CD4-positive, alpha-beta T cell (primary cell): ENCODE measurements around the gene ENOX1. TPM values are rescaled to one million over a fixed set of nuclear protein-coding genes. Genes with fewer than 3 reads are reported as not detected.

Experiments used
- ATAC-seq: fragments of 200-7000 bp; cut with Tn5 transposase; one replicate; pipeline ENCODE4 v1.10.0; 2022; ENCODE audit warnings: mild to moderate bottlenecking; ENCODE audit not compliant: poor library complexity
- CTCF ChIA-PET: fragments of 350-600 bp; sonication (Branson Sonifier 250); formaldehyde crosslinking; loops from one replicate; lab custom pipeline; 2021; ENCODE audit warnings: antibody characterized with exemption, inconsistent platforms; lab: Charles Lee
- POLR2A ChIA-PET: fragments of 350-600 bp; sonication (Branson Sonifier 250); formaldehyde crosslinking; loops from one replicate; lab custom pipeline; 2021; ENCODE audit warnings: antibody characterized with exemption, inconsistent platforms; lab: Charles Lee
- DNase-seq, 14 experiments: peaks; one replicate each; pipeline ENCODE4 v3.0.0-alpha.2; 2013 to 2020; ENCODE audit warnings: mixed read lengths in 2 of 14
- H3K27ac ChIP-seq, 2 donors: one replicate each; pipeline versions ENCODE4 v1.5.1 to v1.7.0; 2013; ENCODE audit warnings: low read length in 2 of 2, low read depth in 1 of 2, mild to moderate bottlenecking in 1 of 2
- H3K27me3 ChIP-seq, 2 experiments: 1 replicate in 1 of 2; 2 replicates in 1 of 2; pipeline versions ENCODE4 v1.6.1 to v1.7.0; 2013; ENCODE audit warnings: low read length in 2 of 2, control low read depth in 1 of 2, mild to moderate bottlenecking in 1 of 2, moderate library complexity in 1 of 2; ENCODE audit not compliant: insufficient read depth in 2 of 2, control insufficient read depth in 1 of 2
- H3K36me3 ChIP-seq: one replicate; pipeline ENCODE4 v1.6.1; 2013; ENCODE audit warnings: low read length, control low read depth; ENCODE audit not compliant: insufficient read depth
- H3K4me1 ChIP-seq: one replicate; pipeline ENCODE4 v1.6.1; 2013; ENCODE audit warnings: low read length, control low read depth; ENCODE audit not compliant: insufficient read depth
- H3K4me3 ChIP-seq: one replicate; pipeline ENCODE4 v1.5.1; 2013; ENCODE audit warnings: mild to moderate bottlenecking, low read length, moderate library complexity
- H3K9me3 ChIP-seq, 2 experiments: 1 replicate in 1 of 2; 2 replicates in 1 of 2; pipeline versions ENCODE4 v1.6.1 to v1.7.0; 2013; ENCODE audit warnings: low read length in 2 of 2, mild to moderate bottlenecking in 2 of 2, control low read depth in 1 of 2, moderate library complexity in 1 of 2; ENCODE audit not compliant: control insufficient read depth in 1 of 2, insufficient read depth in 1 of 2
- H3K27ac Mint-ChIP-seq: one replicate; pipeline ENCODE4 v1.8.0; 2020; ENCODE audit warnings: mixed read lengths
- H3K27me3 Mint-ChIP-seq: one replicate; pipeline ENCODE4 v1.8.0; 2021; ENCODE audit warnings: mixed read lengths
- H3K36me3 Mint-ChIP-seq: one replicate; pipeline ENCODE4 v1.8.0; 2021; ENCODE audit warnings: low read depth, mixed read lengths
- H3K4me1 Mint-ChIP-seq: one replicate; pipeline ENCODE4 v1.8.0; 2021; ENCODE audit warnings: low read depth, mixed read lengths
- H3K4me3 Mint-ChIP-seq: one replicate; pipeline ENCODE4 v1.8.0; 2020; ENCODE audit warnings: mild to moderate bottlenecking, mixed read lengths
- H3K9me3 Mint-ChIP-seq: one replicate; pipeline ENCODE4 v1.8.0; 2020; ENCODE audit warnings: mixed read lengths
- intact Hi-C, 2 experiments: fragments of 100-400 bp; cut with DNase I in 1 of 2; cut with micrococcal nuclease in 1 of 2; formaldehyde crosslinking; loops; one replicate each; pipeline versions ENCODE4 v1.15.1 to v1.9.0; 2023 to 2025; cut with DNase I, micrococcal nuclease
- total RNA-seq, 174 experiments: library from RNA in 2 of 174; stranded (reverse) in 2 of 174; gene quantifications; one replicate each; pipeline ENCODE4 v1.2.3 and lab custom pipeline; 2021 to 2026
- TF ChIP-seq, protein P1 (sequence below): fragments of 200-600 bp; IDR thresholded peaks from one replicate; pipeline ENCODE4 v1.8.0; 2022; ENCODE audit warnings: antibody characterized with exemption, mild to moderate bottlenecking

The ENOX1 gene
- total RNA-seq, 2 experiments from 2014 or later = not detected

DNA sequence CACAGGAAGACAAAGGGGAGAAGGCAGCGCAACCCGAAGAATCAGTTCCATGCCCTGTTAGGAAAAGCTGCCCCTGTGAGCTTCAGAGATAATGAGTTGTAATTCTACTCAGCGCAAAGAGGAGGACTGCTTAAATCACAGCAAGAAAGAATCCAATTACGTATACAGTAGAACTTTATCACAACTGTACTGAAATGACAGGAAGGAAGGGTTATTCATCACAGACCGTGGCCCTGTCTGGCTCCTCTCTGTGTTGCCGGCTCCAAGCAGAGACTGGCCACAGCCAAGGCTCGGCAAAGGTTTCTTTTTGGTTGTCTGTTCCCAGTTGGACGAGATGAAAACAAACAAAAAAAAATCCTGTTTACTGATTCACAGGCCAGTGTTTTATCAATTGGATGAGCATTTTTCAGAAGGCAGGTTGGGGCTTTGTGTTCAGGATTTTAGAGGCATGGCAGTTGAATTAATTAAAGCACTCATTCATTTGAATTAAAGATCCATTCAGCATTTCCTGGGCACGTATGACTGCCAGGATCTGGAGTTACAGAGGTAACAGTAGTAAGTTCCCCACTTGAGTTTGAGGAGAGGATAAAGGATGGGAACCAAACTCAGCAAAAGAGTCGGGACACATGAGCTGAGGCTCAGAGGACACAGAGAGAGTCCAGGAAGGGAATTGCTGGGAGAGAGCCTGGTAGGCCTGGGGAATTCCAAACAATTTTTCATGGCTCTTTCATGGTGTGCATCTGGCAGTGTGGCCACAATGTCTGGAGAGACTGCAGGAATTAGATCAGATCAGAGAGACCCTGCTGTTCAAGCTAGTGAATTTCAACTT, 422.3 kb downstream of the ENOX1 start:
- ChIA-PET CTCF (no interaction called here), POLR2A (no interaction called here)
- Histone ChIP-seq H3K27me3 (no peaks in the 10 kb centered on the region), H3K9me3 (no peaks in the 10 kb centered on the region), H3K27ac (no peak overlapping the region), H3K4me1 (peaks cover 10% of the 10 kb centered on the region), H3K4me3 (no peak overlapping the region), H3K36me3 (no peaks in the 10 kb centered on the region)
- TF ChIP-seq, protein P1, sequence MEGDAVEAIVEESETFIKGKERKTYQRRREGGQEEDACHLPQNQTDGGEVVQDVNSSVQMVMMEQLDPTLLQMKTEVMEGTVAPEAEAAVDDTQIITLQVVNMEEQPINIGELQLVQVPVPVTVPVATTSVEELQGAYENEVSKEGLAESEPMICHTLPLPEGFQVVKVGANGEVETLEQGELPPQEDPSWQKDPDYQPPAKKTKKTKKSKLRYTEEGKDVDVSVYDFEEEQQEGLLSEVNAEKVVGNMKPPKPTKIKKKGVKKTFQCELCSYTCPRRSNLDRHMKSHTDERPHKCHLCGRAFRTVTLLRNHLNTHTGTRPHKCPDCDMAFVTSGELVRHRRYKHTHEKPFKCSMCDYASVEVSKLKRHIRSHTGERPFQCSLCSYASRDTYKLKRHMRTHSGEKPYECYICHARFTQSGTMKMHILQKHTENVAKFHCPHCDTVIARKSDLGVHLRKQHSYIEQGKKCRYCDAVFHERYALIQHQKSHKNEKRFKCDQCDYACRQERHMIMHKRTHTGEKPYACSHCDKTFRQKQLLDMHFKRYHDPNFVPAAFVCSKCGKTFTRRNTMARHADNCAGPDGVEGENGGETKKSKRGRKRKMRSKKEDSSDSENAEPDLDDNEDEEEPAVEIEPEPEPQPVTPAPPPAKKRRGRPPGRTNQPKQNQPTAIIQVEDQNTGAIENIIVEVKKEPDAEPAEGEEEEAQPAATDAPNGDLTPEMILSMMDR = no peak
- ATAC-seq (no peak), DNase-seq (no peak)
- Mint-ChIP-seq H3K4me1 (peaks cover 24% of the 10 kb centered on the region), H3K27me3 (no peaks in the 10 kb centered on the region), H3K9me3 (no peaks in the 10 kb centered on the region), H3K4me3 (no peak overlapping the region), H3K36me3 (no peaks in the 10 kb centered on the region), H3K27ac (no peak overlapping the region)
- intact Hi-C loops = no loop called here

DNA sequence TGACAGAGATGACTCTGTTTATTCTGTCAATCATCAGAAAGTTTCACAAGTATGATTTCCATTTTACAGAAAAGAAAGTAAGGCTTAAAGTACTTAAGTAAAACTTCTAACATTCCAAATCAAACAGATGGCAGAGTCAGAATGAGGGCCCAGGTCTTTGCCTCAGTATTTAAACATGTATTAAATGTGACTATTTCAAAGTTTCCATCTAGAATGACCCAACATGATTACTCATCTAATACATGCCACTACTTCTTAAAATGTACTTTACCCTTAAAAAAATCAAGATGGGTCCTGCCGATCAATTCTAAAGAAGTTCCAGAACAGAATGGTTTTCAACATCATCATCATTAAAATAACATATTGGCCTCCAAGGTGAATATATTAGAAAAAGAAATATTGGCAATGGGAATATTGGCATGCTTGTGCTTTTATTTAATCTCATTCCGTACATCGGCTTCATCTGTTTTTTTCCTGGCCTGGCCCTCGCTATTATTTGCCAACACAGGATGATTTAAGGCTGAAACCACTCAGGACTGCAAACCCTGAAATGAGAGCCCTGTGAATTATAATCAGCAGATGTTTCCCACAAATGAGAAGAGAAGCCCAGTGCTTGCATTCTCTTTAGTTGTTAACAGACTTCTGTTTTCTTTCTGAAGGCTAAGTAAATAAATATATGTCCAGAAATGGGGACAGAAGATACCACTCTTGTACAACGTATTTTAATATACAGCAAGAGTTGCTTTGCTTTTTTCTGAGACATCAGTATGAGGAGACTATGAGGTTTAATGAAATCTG, 423.4 kb downstream of the ENOX1 start:
- no peak overlapping the region for H3K27ac Mint-ChIP-seq
- no peak for DNase-seq
- Histone ChIP-seq H3K4me3 (no peak overlapping the region), H3K4me1 (peaks cover 7% of the 10 kb centered on the region), H3K9me3 (no peaks in the 10 kb centered on the region), H3K36me3 (no peaks in the 10 kb centered on the region), H3K27me3 (no peaks in the 10 kb centered on the region), H3K27ac (no peak overlapping the region)
- H3K36me3 Mint-ChIP-seq = no peaks in the 10 kb centered on the region
- peaks cover 13% of the 10 kb centered on the region for H3K4me1 Mint-ChIP-seq
- ChIA-PET POLR2A (no interaction called here), CTCF (no interaction called here)
- TF ChIP-seq, protein P1 = no peak
- no peak for ATAC-seq
- no peak overlapping the region for H3K4me3 Mint-ChIP-seq
- intact Hi-C loops = no loop called here
- H3K27me3 Mint-ChIP-seq = no peaks in the 10 kb centered on the region
- no peaks in the 10 kb centered on the region for H3K9me3 Mint-ChIP-seq

DNA sequence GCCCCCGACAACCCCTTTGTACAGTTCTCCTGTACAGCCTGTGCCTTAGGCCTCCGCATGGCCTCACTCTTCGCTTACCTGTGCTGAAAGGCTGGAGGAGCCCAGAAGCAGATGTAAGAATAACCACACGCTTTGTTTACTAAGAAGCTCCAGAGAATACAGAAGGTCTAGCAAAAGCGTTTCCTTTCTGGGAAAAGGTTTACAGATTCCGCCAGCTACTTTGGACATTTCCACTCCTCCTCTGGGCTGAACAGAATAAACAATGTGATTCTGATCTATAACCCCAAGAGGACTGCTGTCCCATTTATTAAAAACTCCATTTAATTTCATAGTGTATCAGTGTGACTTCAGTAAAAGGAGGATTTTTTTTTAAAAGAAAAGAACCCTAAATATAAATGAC, 424.2 kb downstream of the ENOX1 start:
- Mint-ChIP-seq H3K9me3 (no peaks in the 10 kb centered on the region), H3K4me1 (peaks cover 5% of the 10 kb centered on the region), H3K27me3 (no peaks in the 10 kb centered on the region), H3K4me3 (no peak overlapping the region), H3K36me3 (no peaks in the 10 kb centered on the region), H3K27ac (no peak overlapping the region)
- DNase-seq (no peak), ATAC-seq (no peak)
- intact Hi-C loops = no loop called here
- Histone ChIP-seq H3K9me3 (no peaks in the 10 kb centered on the region), H3K27ac (no peak overlapping the region), H3K36me3 (no peaks in the 10 kb centered on the region), H3K27me3 (no peaks in the 10 kb centered on the region), H3K4me1 (peaks cover 3% of the 10 kb centered on the region), H3K4me3 (no peak overlapping the region)
- TF ChIP-seq, protein P1 = no peak
- ChIA-PET CTCF (no interaction called here), POLR2A (no interaction called here)
